H1 (cell line): Measurements from ENCODE around the gene CALML4. TPM values are rescaled to one million over a fixed set of nuclear protein-coding genes. Genes with fewer than 3 reads are reported as not detected.

ENCODE experiments used
- CTCF ChIA-PET: fragments of 300-600 bp; sonication (Branson Sonifier 250); formaldehyde crosslinking; loops from one replicate; lab custom pipeline; 2021; ENCODE audit not compliant: partially characterized antibody; lab: Charles Lee
- POLR2A ChIA-PET: fragments of 300-600 bp; sonication (Branson Sonifier 250); formaldehyde crosslinking; loops from one replicate; lab custom pipeline; 2021; ENCODE audit warnings: inconsistent platforms; ENCODE audit not compliant: partially characterized antibody; lab: Charles Lee
- DNase-seq, 2 experiments: peaks; one replicate each; pipeline versions ENCODE4 v3.0.0 to v3.0.0-alpha.2; 2010 to 2022; ENCODE audit warnings: low spot score in 2 of 2, low read depth in 1 of 2, mixed read lengths in 1 of 2
- FAIRE-seq: peaks from 2 replicates; lab custom pipeline; 2011; peaks lifted over from hg19 to GRCh38; lab: Jason Lieb, UNC
- H2AFZ ChIP-seq: 2 replicates; pipeline ENCODE4 v1.8.1; 2012; ENCODE audit warnings: low read length, inconsistent platforms
- H2AK5ac ChIP-seq: 2 replicates; pipeline ENCODE4 v1.6.1; 2013; ENCODE audit warnings: low read depth, low read length
- H2BK120ac ChIP-seq: replicated peaks from 2 replicates; pipeline ENCODE3; 2013; ENCODE audit warnings: low read depth, low read length, inconsistent platforms
- H2BK12ac ChIP-seq: 2 replicates; pipeline ENCODE4 v1.6.1; 2013; ENCODE audit warnings: low read depth, low read length
- H2BK15ac ChIP-seq: 2 replicates; pipeline ENCODE4 v1.6.1; 2013; ENCODE audit warnings: low read length
- H2BK20ac ChIP-seq: 2 replicates; pipeline ENCODE4 v1.6.1; 2013; ENCODE audit warnings: low read length
- H2BK5ac ChIP-seq: 2 replicates; pipeline ENCODE4 v1.6.1; 2013; ENCODE audit warnings: low read depth, low read length
- H3K14ac ChIP-seq: 2 replicates; pipeline ENCODE4 v1.6.1; 2013; ENCODE audit warnings: inconsistent platforms; ENCODE audit not compliant: insufficient read length
- H3K18ac ChIP-seq: 2 replicates; pipeline ENCODE4 v1.6.1; 2013; ENCODE audit warnings: low read length; ENCODE audit errors: extremely low read depth
- H3K23ac ChIP-seq: 2 replicates; pipeline ENCODE4 v1.6.1; 2013; ENCODE audit warnings: inconsistent platforms; ENCODE audit not compliant: insufficient read length
- H3K23me2 ChIP-seq: 2 replicates; pipeline ENCODE4 v1.6.1; 2013; ENCODE audit warnings: low read depth, low read length
- H3K27ac ChIP-seq: 2 replicates; pipeline ENCODE4 v1.6.1; 2011; ENCODE audit warnings: low read depth, low read length, inconsistent platforms
- H3K27me3 ChIP-seq, 4 experiments: replicated peaks in 1 of 4; 1 replicate in 1 of 4; 2 replicates in 3 of 4; pipeline versions ENCODE4 v1.6.1 to v1.8.1; 2011 to 2013; ENCODE audit warnings: low read length in 3 of 4, mild to moderate bottlenecking in 3 of 4, inconsistent platforms in 2 of 4, mixed read lengths in 2 of 4, moderate library complexity in 1 of 4; ENCODE audit not compliant: control insufficient read depth in 3 of 4, insufficient read depth in 3 of 4; ENCODE audit errors: extremely low read depth in 1 of 4
- H3K36me3 ChIP-seq, 4 experiments: 2 replicates each; pipeline versions ENCODE4 v1.6.1 to v1.8.1; 2011 to 2013; ENCODE audit warnings: mild to moderate bottlenecking in 4 of 4, low read length in 3 of 4, moderate library complexity in 2 of 4, control low read depth in 1 of 4, inconsistent platforms in 1 of 4; ENCODE audit not compliant: insufficient read depth in 4 of 4, control insufficient read depth in 2 of 4
- H3K4ac ChIP-seq: replicated peaks from 2 replicates; pipeline ENCODE3; 2013; ENCODE audit warnings: low read length, low read depth, mixed read lengths, inconsistent platforms; ENCODE audit not compliant: insufficient read length
- H3K4me1 ChIP-seq, 4 experiments: replicated peaks in 1 of 4; 1 replicate in 1 of 4; 2 replicates in 3 of 4; pipeline versions ENCODE4 v1.6.1 to v1.8.1; 2011 to 2013; ENCODE audit warnings: low read length in 3 of 4, inconsistent platforms in 2 of 4, mixed read lengths in 1 of 4; ENCODE audit not compliant: insufficient read depth in 4 of 4, control insufficient read depth in 3 of 4
- H3K4me2 ChIP-seq, 2 experiments: 2 replicates each; pipeline versions ENCODE4 v1.6.1 to v1.8.1; 2011 to 2013; ENCODE audit warnings: low read depth in 2 of 2, low read length in 2 of 2, control low read depth in 1 of 2, inconsistent platforms in 1 of 2, mild to moderate bottlenecking in 1 of 2; ENCODE audit not compliant: insufficient read depth in 1 of 2
- H3K4me3 ChIP-seq, 4 experiments: fragments of 200-600, 300-600 bp in 1 of 4; sonication (generic), shearing (Covaris generic), sonication (Bioruptor Twin) in 1 of 4; 2 replicates each; pipeline versions ENCODE4 v1.5.1 to v1.8.1; 2011 to 2016; ENCODE audit warnings: low read length in 4 of 4, low read depth in 3 of 4, control low read depth in 2 of 4, inconsistent platforms in 2 of 4, mild to moderate bottlenecking in 2 of 4, mixed read lengths in 1 of 4, moderate library complexity in 1 of 4; ENCODE audit not compliant: insufficient read depth in 2 of 4; ENCODE audit errors: extremely low read depth in 1 of 4
- H3K56ac ChIP-seq: replicated peaks from 2 replicates; pipeline ENCODE3; 2013; ENCODE audit warnings: low read depth, mild to moderate bottlenecking, mixed read lengths, low read length, inconsistent platforms; ENCODE audit not compliant: insufficient read length
- H3K79me1 ChIP-seq: 2 replicates; pipeline ENCODE4 v1.6.1; 2013; ENCODE audit warnings: low read depth, low read length, control low read depth
- H3K79me2 ChIP-seq, 2 experiments: 2 replicates each; pipeline versions ENCODE4 v1.6.1 to v1.8.1; 2012 to 2013; ENCODE audit warnings: low read length in 2 of 2, mild to moderate bottlenecking in 2 of 2, inconsistent platforms in 1 of 2; ENCODE audit not compliant: insufficient read depth in 2 of 2, control insufficient read depth in 1 of 2
- H3K9ac ChIP-seq, 4 experiments: replicated peaks in 1 of 4; 1 replicate in 1 of 4; 2 replicates in 3 of 4; pipeline versions ENCODE4 v1.6.1 to v1.8.1; 2011 to 2013; ENCODE audit warnings: low read depth in 3 of 4, low read length in 3 of 4, control low read depth in 2 of 4, mild to moderate bottlenecking in 2 of 4, moderate library complexity in 2 of 4, inconsistent platforms in 1 of 4; ENCODE audit errors: extremely low read depth in 1 of 4
- H3K9me3 ChIP-seq, 2 experiments: 2 replicates each; pipeline versions ENCODE4 v1.6.1 to v1.8.1; 2012 to 2013; ENCODE audit warnings: mild to moderate bottlenecking in 2 of 2, moderate library complexity in 2 of 2, control low read depth in 1 of 2, inconsistent platforms in 1 of 2, low read depth in 1 of 2, low read length in 1 of 2, mixed read lengths in 1 of 2; ENCODE audit not compliant: insufficient read depth in 2 of 2
- H4K20me1 ChIP-seq, 2 experiments: replicated peaks in 1 of 2; 2 replicates each; pipeline versions ENCODE3 to v1.8.1; 2011 to 2013; ENCODE audit warnings: inconsistent platforms in 2 of 2, low read length in 2 of 2, mild to moderate bottlenecking in 1 of 2; ENCODE audit not compliant: insufficient read depth in 2 of 2, control insufficient read depth in 1 of 2
- H4K5ac ChIP-seq: 2 replicates; pipeline ENCODE4 v1.6.1; 2013; ENCODE audit warnings: low read length, low read depth, mixed read lengths, inconsistent platforms; ENCODE audit not compliant: insufficient read length
- H4K8ac ChIP-seq: 2 replicates; pipeline ENCODE4 v1.8.0; 2013; ENCODE audit warnings: mild to moderate bottlenecking, moderate library complexity, low read length, inconsistent platforms; ENCODE audit not compliant: insufficient read depth; ENCODE audit errors: extremely low read depth
- H4K91ac ChIP-seq: replicated peaks from 2 replicates; pipeline ENCODE3; 2013; ENCODE audit warnings: low read length, mixed read lengths, inconsistent platforms; ENCODE audit not compliant: insufficient read length
- SRF ChIP-seq: IDR thresholded peaks from 2 replicates; pipeline ENCODE4 v1.6.1; 2011; ENCODE audit warnings: mild to moderate bottlenecking, low read depth, low read length, moderate library complexity
- WGBS, 2 experiments: shearing (Covaris generic) in 1 of 2; methylation state at CpG; one replicate each; pipeline versions ENCODE4 v1.1.6 to v1.1.7; 2013 to 2015; ENCODE audit warnings: low lambda C conversion rate in 2 of 2, mixed read lengths in 2 of 2, inconsistent platforms in 1 of 2, low coverage in 1 of 2, missing lambda C conversion rate in 1 of 2; ENCODE audit not compliant: insufficient replicate concordance in 2 of 2, insufficient coverage in 1 of 2, insufficient read length in 1 of 2; ENCODE audit errors: extremely low coverage in 1 of 2, missing lambda C conversion rate in 1 of 2; 5-methylcytosine and 5-hydroxymethylcytosine counted together
- polyA plus RNA-seq, 7 experiments: library from polyadenylated mRNA; depleted of rRNA in 3 of 7; stranded (reverse) in 5 of 7; unstranded in 2 of 7; fragments of >200 nt in 5 of 7; fragments of 200-250 nt in 2 of 7; gene quantifications; 1 replicate in 5 of 7; 2 replicates in 1 of 7; 4 replicates in 1 of 7; pipeline versions ENCODE4 v1.2.1 to v1.2.3, GENCODE V29; 2011 to 2013; ENCODE audit warnings: missing spikeins in 2 of 7, mixed read lengths in 2 of 7
- total RNA-seq: library from RNA; stranded (reverse); fragmentation: NEBNext Ultra II Directional; extraction: Animal tissue kit (Norgen Biotek cat#: 25700); gene quantifications from 2 replicates; pipeline ENCODE4 v1.2.1, GENCODE V29; 2021

The CALML4 gene
- total and polyA plus RNA-seq, 2 of the 8 experiments (the other 6 are each of a cell fraction or from before 2014, with no cell fraction given) = 3.8 to 12.5 TPM

- H4K5ac ChIP-seq = no peak overlapping the region
- H3K36me3 ChIP-seq = peaks cover 3 to 31% (median 17%) of the 10 kb centered on the region in 4 experiments; a peak in 7 of 8 replicates
- H4K8ac ChIP-seq = no peak overlapping the region
- H3K9ac ChIP-seq = no peak overlapping the region
- no peak overlapping the region for H3K27ac ChIP-seq
- H3K79me2 ChIP-seq = peaks cover 22 to 77% of the 10 kb centered on the region in 2 experiments
- FAIRE-seq (no peak), DNase-seq (no peak)
- no peaks in the 10 kb centered on the region for H3K4me1 ChIP-seq
- no peak overlapping the region for H3K56ac ChIP-seq
- no peak overlapping the region for H2BK20ac ChIP-seq
- H3K4ac ChIP-seq = no peak overlapping the region
- TF ChIP-seq SRF = no peak
- no peak overlapping the region for H3K23ac ChIP-seq
- WGBS, 2 experiments = 100% methylated on average over 5 of the region's 6 CpGs; no CpG with 5 or more reads in 1 of the 2 experiments
- no peak overlapping the region for H2BK5ac ChIP-seq
- H3K4me3 ChIP-seq = no peak overlapping the region
- POLR2A ChIA-PET = interaction anchor here (0.8 to 1.2 kb wide), 2 partner anchors 10 to 266 kb away, joined by 3 read pairs; no protein-coding TSS in a partner anchor
- no peak overlapping the region for H2BK12ac ChIP-seq
- CTCF ChIA-PET = interaction anchor here (0.7 to 2.4 kb wide), 5 partner anchors 10 to 672 kb away, joined by 3 to 13 read pairs (median 3); no protein-coding TSS in a partner anchor
- H2BK120ac ChIP-seq = no peak overlapping the region
- no peak overlapping the region for H3K14ac ChIP-seq
- peaks cover 25% of the 10 kb centered on the region for H3K79me1 ChIP-seq
- no peak overlapping the region for H3K18ac ChIP-seq
- H4K20me1 ChIP-seq = peaks cover 0 to 13% of the 10 kb centered on the region in 2 experiments
- H4K91ac ChIP-seq = no peak overlapping the region
- no peak overlapping the region for H3K4me2 ChIP-seq
- peaks cover 0 to 15% of the 10 kb centered on the region in 2 experiments; a peak in 2 of 4 replicates for H3K9me3 ChIP-seq
- H3K27me3 ChIP-seq = no peaks in the 10 kb centered on the region
- no peak overlapping the region for H2BK15ac ChIP-seq
- H2AK5ac ChIP-seq = no peak overlapping the region
- H3K23me2 ChIP-seq = no peaks in the 10 kb centered on the region
- no peak overlapping the region for H2AFZ ChIP-seq
Measured at GRCh38 chr15:68220967-68221366, 15.8 kb upstream of the CALML4 start.
